Activated CD8-positive, alpha-beta memory T cell treated with anti-CD3 and anti-CD28 coated beads, Interleukin-2, amount 10 ng/mL, durations not matched to agents 7 days and 5 days (primary cell): ENCODE measurements around the gene TTLL8. TPM values are rescaled to one million over a fixed set of nuclear protein-coding genes. Genes with fewer than 3 reads are reported as not detected.

Source experiments
- ATAC-seq: fragments of 150-1000 bp; cut with Tn5 transposase; one replicate; pipeline ENCODE4 v1.10.0; 2021; ENCODE audit warnings: moderate library complexity
- CTCF ChIA-PET: fragments of 350-600 bp; sonication (Branson Sonifier 250); formaldehyde crosslinking; loops from one replicate; lab custom pipeline; 2021; ENCODE audit warnings: antibody characterized with exemption; lab: Charles Lee
- DNase-seq: peaks from one replicate; pipeline ENCODE4 v3.0.0-alpha.2; 2020
- H3K27ac Mint-ChIP-seq: one replicate; pipeline ENCODE4 v1.8.0; 2021; ENCODE audit warnings: mild to moderate bottlenecking, mixed read lengths
- H3K27me3 Mint-ChIP-seq: one replicate; pipeline ENCODE4 v1.8.0; 2021; ENCODE audit warnings: mixed read lengths
- H3K36me3 Mint-ChIP-seq: one replicate; pipeline ENCODE4 v1.8.0; 2021; ENCODE audit warnings: mild to moderate bottlenecking, mixed read lengths
- H3K4me1 Mint-ChIP-seq: one replicate; pipeline ENCODE4 v1.8.0; 2021; ENCODE audit warnings: mixed read lengths
- H3K4me3 Mint-ChIP-seq: one replicate; pipeline ENCODE4 v1.8.0; 2021; ENCODE audit warnings: mild to moderate bottlenecking, moderate library complexity, mixed read lengths
- H3K9me3 Mint-ChIP-seq: one replicate; pipeline ENCODE4 v1.8.0; 2022; ENCODE audit warnings: low read depth, mixed read lengths
- total RNA-seq, 2 experiments: library from RNA; stranded (reverse); gene quantifications; one replicate each; pipeline ENCODE4 v1.2.3, GENCODE V29; 2021

The TTLL8 gene
- total RNA-seq, 2 experiments from 2014 or later: not detected

DNA sequence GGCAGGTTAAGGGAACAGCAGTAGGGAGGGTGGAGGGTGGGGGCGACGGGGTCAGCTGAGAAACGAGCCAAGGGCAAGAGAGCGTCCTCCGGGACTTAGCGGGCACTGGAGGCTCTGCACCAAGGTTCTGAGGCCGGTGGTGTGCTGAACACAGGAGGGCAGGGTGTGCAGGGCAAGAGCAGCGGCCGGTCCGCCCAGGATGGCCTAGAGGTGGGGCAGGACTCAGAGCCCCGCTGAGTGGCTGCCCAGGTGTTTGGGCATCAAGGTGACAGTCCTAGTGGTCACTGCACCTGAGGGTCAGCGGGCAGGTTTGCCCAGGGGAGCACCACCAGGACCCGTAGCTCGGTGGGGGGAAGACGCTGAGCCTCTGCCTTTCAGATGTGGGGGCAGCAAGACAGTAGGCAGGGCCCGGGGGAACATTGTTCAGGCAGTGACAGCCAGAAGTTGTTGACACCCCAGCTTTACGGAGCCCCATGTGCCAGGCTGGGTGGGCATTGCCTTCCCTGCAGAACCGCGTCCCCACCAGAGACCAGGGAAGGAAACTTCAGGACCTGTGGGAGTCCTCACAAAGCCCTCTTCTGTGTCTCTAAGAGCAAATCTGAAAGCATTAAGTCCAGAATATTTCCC, 4.5 kb upstream of the TTLL8 start:
- Mint-ChIP-seq H3K4me3 (no peak overlapping the region), H3K36me3 (no peaks in the 10 kb centered on the region), H3K27ac (peak overlapping the region; percentile 1), H3K4me1 (no peaks in the 10 kb centered on the region), H3K27me3 (peaks cover 17% of the 10 kb centered on the region), H3K9me3 (no peaks in the 10 kb centered on the region)
- ATAC-seq: no peak
- CTCF ChIA-PET: no interaction called here
- DNase-seq: no peak

DNA sequence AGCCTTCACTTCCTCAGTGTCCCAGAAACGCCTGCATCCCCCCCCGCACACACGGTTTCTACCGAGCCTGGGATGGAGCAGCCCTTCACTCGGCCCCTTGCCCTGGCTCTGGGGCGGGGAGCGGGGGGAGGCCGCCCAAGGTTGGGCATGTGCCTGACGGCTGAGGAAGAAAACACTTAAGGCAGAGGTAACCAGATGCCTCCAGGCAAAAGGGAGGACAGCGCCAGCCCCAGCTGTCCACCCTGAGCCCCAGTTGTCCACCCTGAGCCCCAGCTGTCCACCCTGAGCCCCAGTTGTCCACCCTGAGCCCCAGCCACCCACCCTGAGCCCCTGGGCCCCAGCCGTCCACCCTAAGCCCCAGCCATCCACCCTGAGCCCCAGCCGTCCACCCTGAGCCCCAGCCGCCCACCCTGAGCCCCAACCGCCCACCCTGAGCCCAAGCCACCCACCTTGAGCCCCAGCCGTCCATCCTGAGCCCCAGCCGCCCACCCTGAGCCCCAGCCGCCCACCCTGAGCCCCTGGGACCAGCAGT, 3.8 kb upstream of the TTLL8 start:
- peaks cover 19% of the 10 kb centered on the region for H3K27me3 Mint-ChIP-seq
- H3K27ac Mint-ChIP-seq: no peak overlapping the region
- no peaks in the 10 kb centered on the region for H3K4me1 Mint-ChIP-seq
- no peaks in the 10 kb centered on the region for H3K36me3 Mint-ChIP-seq
- ATAC-seq: no peak
- H3K9me3 Mint-ChIP-seq: no peaks in the 10 kb centered on the region
- DNase-seq: no peak
- H3K4me3 Mint-ChIP-seq: no peak overlapping the region
- CTCF ChIA-PET: no interaction called here

DNA sequence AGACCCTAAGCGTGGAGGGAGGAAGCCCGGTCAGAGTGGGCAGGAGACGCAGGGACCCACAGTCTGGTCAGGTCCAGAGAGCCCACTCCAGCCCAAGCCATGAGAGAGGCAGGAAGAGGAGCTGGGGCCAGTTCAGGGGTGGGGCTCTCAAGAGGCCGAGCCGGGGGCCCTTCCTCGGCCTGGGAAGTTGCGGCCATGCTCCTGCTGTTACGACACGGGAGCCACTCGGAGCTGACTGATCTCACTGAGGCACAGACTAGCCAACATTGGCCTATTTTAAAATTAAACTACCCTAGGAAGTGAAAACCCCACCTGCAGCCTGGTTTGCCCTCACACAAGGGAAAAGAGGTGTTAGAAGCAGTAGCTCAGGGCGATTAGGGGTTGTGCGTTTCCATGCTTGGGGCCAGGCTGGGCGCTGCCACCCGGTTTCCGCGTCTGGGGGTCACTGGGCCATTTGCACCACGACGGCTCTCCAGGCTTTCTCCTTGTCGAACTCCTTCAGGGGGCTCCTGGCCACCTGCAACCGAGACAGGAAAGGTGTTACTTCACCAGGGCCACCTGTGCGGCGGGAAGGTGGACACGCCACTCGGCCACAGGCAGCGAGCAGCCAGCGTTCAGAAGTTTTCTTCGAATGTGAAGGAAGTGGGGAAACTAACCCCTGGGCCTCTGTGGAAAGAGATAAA, 3.2 kb upstream of the TTLL8 start:
- no peak for DNase-seq
- ATAC-seq: no peak
- peaks cover 19% of the 10 kb centered on the region for H3K27me3 Mint-ChIP-seq
- H3K36me3 Mint-ChIP-seq: no peaks in the 10 kb centered on the region
- no peaks in the 10 kb centered on the region for H3K4me1 Mint-ChIP-seq
- H3K9me3 Mint-ChIP-seq: no peaks in the 10 kb centered on the region
- H3K4me3 Mint-ChIP-seq: no peak overlapping the region
- H3K27ac Mint-ChIP-seq: no peak overlapping the region
- CTCF ChIA-PET: no interaction called here

DNA sequence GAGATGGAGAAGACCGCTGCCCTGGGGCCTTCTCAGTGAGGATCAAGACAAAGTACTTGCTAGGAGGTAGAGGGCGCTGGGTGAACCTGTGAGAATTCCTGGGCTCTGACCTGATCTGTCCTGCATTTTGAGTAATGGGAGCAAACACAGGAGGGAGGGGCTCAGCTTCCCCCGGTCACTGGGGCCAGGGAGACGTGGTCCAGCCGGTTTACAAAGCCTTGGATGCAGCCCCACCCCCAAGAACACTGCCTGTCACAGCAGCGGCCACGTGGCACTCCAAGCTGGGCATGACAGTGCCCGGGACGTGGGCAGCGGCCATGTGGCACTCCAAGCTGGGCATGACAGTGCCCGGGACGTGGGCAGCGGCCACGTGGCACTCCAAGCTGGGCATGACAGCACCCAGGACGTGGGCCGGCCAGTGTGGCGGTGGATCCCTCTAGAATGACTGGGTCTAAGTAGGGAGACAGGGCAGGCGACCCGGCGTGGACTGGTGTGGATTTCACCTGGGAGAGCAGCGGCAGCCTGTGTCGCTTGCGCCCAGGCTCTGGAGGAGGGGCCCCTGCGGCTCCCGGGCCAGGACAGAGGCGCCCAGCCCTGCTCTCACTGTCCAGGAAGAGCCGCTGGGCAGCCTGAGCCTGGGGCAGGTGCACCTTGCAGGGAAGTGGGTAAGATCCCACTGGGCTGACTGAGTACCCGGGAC, 2.5 kb upstream of the TTLL8 start:
- Mint-ChIP-seq H3K4me3 (no peak overlapping the region), H3K9me3 (no peaks in the 10 kb centered on the region), H3K36me3 (no peaks in the 10 kb centered on the region), H3K27ac (no peak overlapping the region), H3K27me3 (peaks cover 21% of the 10 kb centered on the region), H3K4me1 (no peaks in the 10 kb centered on the region)
- no peak for DNase-seq
- no peak for ATAC-seq
- CTCF ChIA-PET: no interaction called here

DNA sequence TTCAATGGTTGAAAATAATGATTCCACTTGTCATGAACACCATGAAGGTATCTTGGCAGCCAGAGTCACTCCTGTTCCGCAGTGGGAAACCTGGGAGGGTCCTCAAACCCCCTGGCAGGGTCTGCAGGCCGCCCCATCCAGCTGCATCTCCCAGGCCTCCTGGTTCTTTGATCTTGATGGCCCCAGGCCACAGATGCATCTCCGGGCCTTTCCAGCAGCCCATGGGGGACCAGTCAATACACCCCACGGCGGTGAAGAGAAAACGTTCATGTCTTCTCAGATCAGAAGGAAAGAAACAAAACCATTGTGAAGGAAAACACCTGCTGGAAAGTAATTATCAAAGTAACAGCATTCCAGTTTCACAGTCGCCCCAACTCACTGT, 1.8 kb upstream of the TTLL8 start:
- no peak overlapping the region for H3K27ac Mint-ChIP-seq
- H3K4me3 Mint-ChIP-seq: no peak overlapping the region
- H3K27me3 Mint-ChIP-seq: peaks cover 23% of the 10 kb centered on the region
- no peaks in the 10 kb centered on the region for H3K36me3 Mint-ChIP-seq
- CTCF ChIA-PET: no interaction called here
- no peaks in the 10 kb centered on the region for H3K9me3 Mint-ChIP-seq
- ATAC-seq (no peak), DNase-seq (no peak)
- no peaks in the 10 kb centered on the region for H3K4me1 Mint-ChIP-seq

DNA sequence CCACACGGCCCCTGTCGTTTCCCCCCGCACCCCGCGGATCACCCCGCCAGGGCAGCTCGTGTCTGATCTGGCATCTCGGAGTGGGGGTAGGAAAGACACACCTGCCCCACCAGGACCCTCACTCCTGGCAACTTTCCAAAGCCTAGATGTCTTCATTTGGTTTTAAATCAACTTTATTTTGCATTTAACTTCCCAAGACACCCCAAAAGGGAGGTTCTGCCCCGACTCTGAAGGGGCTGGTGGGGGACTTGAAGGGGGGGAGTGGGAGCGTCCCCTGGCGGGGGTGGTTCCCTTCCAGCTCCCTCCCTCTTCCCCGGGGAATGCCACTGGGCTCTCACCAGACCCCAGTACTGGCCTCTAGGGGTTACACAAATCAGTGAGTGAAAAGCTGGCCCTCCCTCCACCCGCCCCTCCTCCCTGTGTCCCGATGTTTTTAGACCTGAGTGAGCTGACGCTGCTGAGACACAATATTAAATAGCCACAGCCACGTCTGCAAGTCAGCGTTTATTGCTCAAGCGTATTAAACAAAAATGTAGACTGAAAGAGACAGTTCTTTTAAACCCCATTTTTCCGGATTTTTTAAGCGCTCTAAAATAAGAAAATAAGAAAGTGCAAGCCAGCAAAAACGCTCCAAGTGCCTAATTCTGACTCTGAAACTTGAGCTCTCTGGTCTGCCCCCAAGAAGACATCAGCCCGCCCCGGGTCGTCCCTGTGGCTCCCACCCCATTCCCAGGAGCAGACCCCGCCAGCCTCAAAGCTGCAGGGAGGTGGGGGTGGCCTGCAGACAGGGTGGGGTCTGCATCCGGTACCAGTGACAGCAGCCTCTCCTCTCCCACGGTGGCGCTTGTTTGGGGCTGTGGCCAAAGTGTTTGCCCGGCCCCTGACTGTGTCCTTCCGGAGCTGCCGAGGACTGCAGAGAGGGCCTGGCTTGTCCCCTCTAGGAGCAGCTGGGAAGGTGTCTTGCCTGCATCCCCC, 1.1 kb upstream of the TTLL8 start:
- H3K9me3 Mint-ChIP-seq: no peaks in the 10 kb centered on the region
- ATAC-seq: no peak
- DNase-seq: no peak
- CTCF ChIA-PET: no interaction called here
- no peaks in the 10 kb centered on the region for H3K4me1 Mint-ChIP-seq
- H3K27me3 Mint-ChIP-seq: peaks cover 23% of the 10 kb centered on the region
- H3K36me3 Mint-ChIP-seq: no peaks in the 10 kb centered on the region
- H3K4me3 Mint-ChIP-seq: no peak overlapping the region
- H3K27ac Mint-ChIP-seq: no peak overlapping the region

DNA sequence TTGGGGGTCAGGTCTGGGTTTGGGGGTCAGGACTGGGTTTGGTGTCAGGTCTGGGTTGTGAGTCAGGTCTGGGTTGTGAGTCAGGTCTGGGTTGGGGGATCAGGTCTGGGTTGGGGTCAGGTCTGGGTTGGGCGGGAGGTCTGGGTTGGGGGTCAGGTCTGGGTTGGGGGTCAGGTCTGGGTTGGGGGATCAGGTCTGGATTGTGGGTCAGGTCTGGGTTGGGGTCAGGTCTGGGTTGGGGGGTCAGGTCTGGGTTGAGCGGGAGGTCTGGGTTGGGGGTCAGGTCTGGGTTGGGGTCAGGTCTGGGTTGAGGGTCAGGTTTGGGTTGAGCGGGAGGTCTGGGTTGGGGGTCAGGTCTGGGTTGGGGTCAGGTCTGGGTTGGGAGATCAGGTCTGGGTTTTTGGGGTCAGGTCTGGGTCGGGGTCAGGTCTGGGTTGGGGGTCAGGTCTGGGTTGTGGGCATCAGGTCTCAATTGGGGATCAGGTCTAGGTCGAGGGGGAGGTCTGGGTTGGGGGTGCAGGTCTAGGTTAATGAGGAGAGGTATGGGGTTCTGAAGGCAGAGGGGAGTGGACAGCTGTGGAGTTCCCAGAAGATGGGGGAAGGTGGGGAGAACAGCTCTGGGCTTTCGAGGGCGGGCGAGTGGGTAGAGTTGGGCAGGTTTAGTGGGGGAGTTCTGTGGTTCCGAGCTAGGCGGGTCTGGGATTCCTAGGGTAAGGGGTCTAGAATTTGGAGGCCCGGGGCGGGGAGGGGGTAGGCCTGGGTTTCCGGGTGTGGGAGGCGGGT, 629 bp downstream of the TTLL8 start:
- Mint-ChIP-seq H3K27me3 (peaks cover 23% of the 10 kb centered on the region), H3K4me3 (no peak overlapping the region), H3K4me1 (no peaks in the 10 kb centered on the region), H3K27ac (no peak overlapping the region), H3K9me3 (peaks cover 2% of the 10 kb centered on the region), H3K36me3 (no peaks in the 10 kb centered on the region)
- CTCF ChIA-PET: no interaction called here
- ATAC-seq: no peak
- DNase-seq: no peak

DNA sequence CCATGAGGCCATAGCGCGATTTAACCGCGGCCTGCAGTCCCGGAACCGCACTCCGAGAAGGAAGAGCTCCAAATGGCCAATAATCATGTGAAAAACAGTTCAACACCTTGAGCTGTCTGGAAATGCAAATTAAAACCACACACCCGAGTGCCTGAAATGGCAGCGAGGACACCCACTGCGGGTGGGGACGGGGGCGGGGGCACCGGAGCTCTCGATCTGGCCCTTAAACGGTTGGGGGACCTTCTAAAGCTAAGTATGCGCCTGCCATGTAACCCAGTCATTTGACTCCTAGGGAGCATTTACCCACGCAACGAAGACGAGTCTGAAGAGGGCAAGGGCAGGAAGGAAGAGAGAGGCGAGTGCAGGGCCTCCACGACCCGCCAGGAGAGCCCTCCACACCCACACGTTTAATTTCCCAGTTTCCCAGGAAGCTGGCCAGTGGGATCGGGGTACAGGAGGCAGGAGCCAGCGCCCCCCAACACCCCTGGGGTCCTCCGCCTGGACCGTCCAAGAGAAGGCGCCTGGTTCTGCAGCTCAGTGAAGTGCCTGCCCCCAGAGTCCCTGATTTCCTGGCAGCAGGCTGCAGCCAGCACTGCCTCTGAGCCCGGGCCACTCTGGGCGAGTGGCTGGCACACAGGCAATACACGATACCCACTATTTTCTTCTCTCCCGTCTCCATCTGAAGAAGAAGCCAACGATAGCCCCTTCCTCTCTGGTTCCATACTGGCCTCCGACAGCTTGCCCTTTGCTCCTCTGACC, 1.7 kb downstream of the TTLL8 start:
- Mint-ChIP-seq H3K27me3 (peaks cover 28% of the 10 kb centered on the region), H3K4me3 (no peak overlapping the region), H3K9me3 (peaks cover 2% of the 10 kb centered on the region), H3K36me3 (no peaks in the 10 kb centered on the region), H3K4me1 (no peaks in the 10 kb centered on the region), H3K27ac (no peak overlapping the region)
- ATAC-seq: no peak
- DNase-seq: no peak
- CTCF ChIA-PET: interaction anchor here (1.3 kb wide), 1 partner anchor 29 kb away, joined by 3 read pairs; the partner anchor contains the start of gene MLC1

DNA sequence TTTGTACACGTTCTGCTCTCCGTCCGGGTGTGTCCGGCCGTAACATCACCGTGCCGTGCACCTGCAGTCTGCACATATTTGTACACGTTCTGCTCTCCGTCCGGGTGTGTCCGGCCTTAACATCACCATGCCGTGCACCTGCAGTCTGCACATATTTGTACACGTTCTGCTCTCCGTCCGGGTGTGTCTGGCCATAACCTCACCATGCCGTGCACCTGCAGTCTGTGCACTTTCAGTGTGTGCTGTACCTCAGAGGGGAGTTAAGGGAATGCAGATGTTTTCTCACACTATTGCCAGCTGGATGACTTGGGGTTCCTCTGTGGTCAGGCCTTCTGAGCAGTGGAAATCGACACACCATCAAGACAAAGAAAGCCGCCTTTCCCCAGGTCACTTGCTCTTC, 4.2 kb downstream of the TTLL8 start:
- peaks cover 2% of the 10 kb centered on the region for H3K9me3 Mint-ChIP-seq
- H3K27ac Mint-ChIP-seq: no peak overlapping the region
- CTCF ChIA-PET: no interaction called here
- no peaks in the 10 kb centered on the region for H3K36me3 Mint-ChIP-seq
- peaks cover 18% of the 10 kb centered on the region for H3K27me3 Mint-ChIP-seq
- DNase-seq (no peak), ATAC-seq (no peak)
- H3K4me1 Mint-ChIP-seq: no peaks in the 10 kb centered on the region
- no peak overlapping the region for H3K4me3 Mint-ChIP-seq

DNA sequence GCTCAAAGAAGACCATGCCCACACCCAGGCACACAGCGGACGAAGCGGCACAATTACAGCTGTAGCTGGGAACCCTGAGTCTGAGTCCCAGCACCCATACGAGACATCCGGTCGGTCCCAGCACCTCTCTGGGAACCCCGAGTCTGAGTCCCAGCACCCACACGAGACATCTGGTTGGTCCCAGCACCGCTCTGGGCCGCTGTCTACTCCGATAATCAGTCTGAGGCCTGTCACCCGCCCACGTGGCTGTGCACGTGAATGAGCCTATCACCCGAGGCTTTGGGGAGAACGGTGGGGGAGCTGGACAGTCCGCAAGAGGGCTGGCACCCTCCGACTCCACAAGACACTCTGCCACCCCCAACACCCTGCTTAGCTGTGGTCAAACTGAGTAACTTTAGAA, 6.2 kb downstream of the TTLL8 start:
- DNase-seq (no peak), ATAC-seq (no peak)
- Mint-ChIP-seq H3K9me3 (peaks cover 2% of the 10 kb centered on the region), H3K4me3 (no peak overlapping the region), H3K36me3 (no peaks in the 10 kb centered on the region), H3K27ac (no peak overlapping the region), H3K27me3 (peaks cover 12% of the 10 kb centered on the region), H3K4me1 (no peaks in the 10 kb centered on the region)
- CTCF ChIA-PET: interaction anchor here (0.6 kb wide), 1 partner anchor 24 kb away, joined by 3 read pairs; no protein-coding TSS in a partner anchor

DNA sequence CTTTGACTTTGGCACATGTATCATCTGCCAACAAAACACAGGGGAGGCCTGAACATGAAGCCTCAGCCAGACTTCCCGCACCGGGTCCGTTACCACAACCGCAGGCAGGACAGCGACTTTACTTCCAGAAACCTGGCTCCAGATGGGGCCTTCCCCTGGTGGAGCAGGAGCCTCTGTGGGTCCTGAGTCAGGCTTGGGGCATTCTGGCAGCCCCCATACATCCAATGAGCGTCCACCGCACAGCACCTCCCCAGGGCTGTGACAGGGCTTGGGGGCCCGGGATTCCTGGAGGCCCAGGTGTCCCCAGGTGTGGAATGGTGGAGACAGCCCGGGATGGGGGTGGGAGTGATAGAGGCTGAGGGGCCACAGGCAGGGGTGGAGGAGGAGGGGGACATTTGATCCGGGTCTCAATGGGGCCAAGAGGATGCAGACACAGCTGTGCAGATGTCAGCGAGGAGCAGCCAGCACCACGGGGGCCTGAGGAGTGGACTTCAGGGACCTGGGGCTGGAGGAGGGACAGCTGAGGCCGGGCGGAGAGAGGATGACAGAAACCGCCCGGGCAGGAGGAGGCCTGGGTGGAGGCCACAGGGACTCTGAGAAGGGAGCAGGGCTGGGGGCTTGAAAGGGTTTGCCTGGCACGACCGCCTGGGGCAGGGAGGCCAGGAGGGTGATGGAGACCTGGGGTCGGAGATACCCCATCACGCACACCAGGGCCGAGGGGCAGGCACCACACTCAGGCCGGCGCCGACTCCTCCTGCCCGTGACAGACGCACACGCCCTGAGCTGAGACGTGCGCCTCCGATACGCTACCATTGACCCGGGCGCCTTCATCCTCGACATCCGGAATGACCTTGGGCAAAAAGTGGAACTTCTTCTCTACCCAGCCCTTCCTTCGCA, 8.6 kb downstream of the TTLL8 start:
- H3K9me3 Mint-ChIP-seq: peaks cover 2% of the 10 kb centered on the region
- CTCF ChIA-PET: interaction anchor here (1.3 kb wide), 1 partner anchor 17 kb away, joined by 3 read pairs; no protein-coding TSS in a partner anchor
- DNase-seq (no peak), ATAC-seq (no peak)
- no peak overlapping the region for H3K4me3 Mint-ChIP-seq
- H3K27ac Mint-ChIP-seq: no peak overlapping the region
- peaks cover 4% of the 10 kb centered on the region for H3K4me1 Mint-ChIP-seq
- no peaks in the 10 kb centered on the region for H3K36me3 Mint-ChIP-seq
- H3K27me3 Mint-ChIP-seq: peaks cover 12% of the 10 kb centered on the region
